ENCODE measurements around the gene COG4. TPM values are rescaled to one million over a fixed set of nuclear protein-coding genes. Genes with fewer than 3 reads are reported as not detected.

Gene COG4
- total RNA-seq, 1 donor from 2014 or later: 70.8 TPM

DNA sequence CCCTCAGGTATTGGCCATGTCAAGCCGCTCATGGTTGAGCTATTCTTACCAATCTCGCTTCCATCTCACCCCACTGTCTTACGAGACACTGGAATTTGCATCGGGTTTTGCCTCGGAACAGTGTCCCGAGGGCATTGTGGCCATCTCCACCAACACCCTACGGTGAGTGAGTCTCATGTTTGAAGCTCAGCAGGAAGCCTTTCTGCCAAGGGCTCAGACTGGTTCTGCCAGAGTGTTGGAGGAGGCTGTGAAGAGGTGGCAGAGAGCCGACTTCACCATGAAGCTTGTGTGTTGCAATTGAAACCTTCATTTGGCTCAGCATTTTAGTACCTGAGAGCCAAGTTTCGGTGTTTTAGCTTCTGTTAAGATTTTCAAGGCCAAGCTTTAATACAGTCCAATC is 38.3 kb upstream of the COG4 start:
- Mint-ChIP-seq H3K36me3 (ENCODE audit: unreplicated experiment) (no peaks in the 10 kb centered on the region), H3K27ac (ENCODE audit: unreplicated experiment) (no peak overlapping the region), H3K9me3 (ENCODE audit: unreplicated experiment) (no peaks in the 10 kb centered on the region), H3K27me3 (ENCODE audit: unreplicated experiment) (peaks cover under 1% of the 10 kb centered on the region), H3K4me1 (ENCODE audit: low read depth, unreplicated experiment) (no peaks in the 10 kb centered on the region), H3K4me3 (ENCODE audit: unreplicated experiment) (no peak overlapping the region)
- no peak for DNase-seq
- TF ChIP-seq, protein P1, sequence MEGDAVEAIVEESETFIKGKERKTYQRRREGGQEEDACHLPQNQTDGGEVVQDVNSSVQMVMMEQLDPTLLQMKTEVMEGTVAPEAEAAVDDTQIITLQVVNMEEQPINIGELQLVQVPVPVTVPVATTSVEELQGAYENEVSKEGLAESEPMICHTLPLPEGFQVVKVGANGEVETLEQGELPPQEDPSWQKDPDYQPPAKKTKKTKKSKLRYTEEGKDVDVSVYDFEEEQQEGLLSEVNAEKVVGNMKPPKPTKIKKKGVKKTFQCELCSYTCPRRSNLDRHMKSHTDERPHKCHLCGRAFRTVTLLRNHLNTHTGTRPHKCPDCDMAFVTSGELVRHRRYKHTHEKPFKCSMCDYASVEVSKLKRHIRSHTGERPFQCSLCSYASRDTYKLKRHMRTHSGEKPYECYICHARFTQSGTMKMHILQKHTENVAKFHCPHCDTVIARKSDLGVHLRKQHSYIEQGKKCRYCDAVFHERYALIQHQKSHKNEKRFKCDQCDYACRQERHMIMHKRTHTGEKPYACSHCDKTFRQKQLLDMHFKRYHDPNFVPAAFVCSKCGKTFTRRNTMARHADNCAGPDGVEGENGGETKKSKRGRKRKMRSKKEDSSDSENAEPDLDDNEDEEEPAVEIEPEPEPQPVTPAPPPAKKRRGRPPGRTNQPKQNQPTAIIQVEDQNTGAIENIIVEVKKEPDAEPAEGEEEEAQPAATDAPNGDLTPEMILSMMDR (IDR thresholded peaks at IDR 0.05; ENCODE audit: partially characterized antibody, unreplicated experiment): no peak

- Mint-ChIP-seq H3K27me3 (ENCODE audit: unreplicated experiment) (no peaks in the 10 kb centered on the region), H3K4me1 (ENCODE audit: low read depth, unreplicated experiment) (no peaks in the 10 kb centered on the region), H3K36me3 (ENCODE audit: unreplicated experiment) (no peaks in the 10 kb centered on the region), H3K27ac (ENCODE audit: unreplicated experiment) (no peak overlapping the region), H3K9me3 (ENCODE audit: unreplicated experiment) (peaks cover 3% of the 10 kb centered on the region), H3K4me3 (ENCODE audit: unreplicated experiment) (no peak overlapping the region)
- no peak for DNase-seq
- TF ChIP-seq, protein P1 (IDR thresholded peaks at IDR 0.05; ENCODE audit: partially characterized antibody, unreplicated experiment): no peak
Measured at GRCh38 chr16:70556063-70556462, 32.7 kb upstream of the COG4 start.

DNA sequence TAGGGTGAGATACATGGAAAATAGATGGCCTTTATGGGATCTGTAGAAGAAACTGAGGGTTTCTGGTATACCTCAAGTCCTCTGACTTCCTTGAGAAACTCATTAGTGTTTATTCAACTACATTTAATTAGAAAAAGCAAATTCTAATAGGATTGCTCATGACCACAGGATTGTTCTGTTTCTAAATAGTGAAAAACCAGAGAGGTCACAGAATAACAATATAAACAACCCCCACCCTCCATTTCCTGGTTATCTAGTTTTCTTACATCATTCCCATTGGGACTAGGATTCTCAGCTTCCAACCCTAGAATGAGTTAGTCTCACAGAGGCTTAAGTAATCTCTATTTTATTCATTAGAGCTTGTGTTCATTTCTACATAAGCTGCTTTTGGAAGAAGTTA is 30.3 kb upstream of the COG4 start:
- Mint-ChIP-seq H3K9me3 (ENCODE audit: unreplicated experiment) (peaks cover 3% of the 10 kb centered on the region), H3K27ac (ENCODE audit: unreplicated experiment) (no peak overlapping the region), H3K4me3 (ENCODE audit: unreplicated experiment) (no peak overlapping the region), H3K4me1 (ENCODE audit: low read depth, unreplicated experiment) (no peaks in the 10 kb centered on the region), H3K36me3 (ENCODE audit: unreplicated experiment) (no peaks in the 10 kb centered on the region), H3K27me3 (ENCODE audit: unreplicated experiment) (no peaks in the 10 kb centered on the region)
- no peak for DNase-seq
- TF ChIP-seq, protein P1 (IDR thresholded peaks at IDR 0.05; ENCODE audit: partially characterized antibody, unreplicated experiment): no peak

DNA sequence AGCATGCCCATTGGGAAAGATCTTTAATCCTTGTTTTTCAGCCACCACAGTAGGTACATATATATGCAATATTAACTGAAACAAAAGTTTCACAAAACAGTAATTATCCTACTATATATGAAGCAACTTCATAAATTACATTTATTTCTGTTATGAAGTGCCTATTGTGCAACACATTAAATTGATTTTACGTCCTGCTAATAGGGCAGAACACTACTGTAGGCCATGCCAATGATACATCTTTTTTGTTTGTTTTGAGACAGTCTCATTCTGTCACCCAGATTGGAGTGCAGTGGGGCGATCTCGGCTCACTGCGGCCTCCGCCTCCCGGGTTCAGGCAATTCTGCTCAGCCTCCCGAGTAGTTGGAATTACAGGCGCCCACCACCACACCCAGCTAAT is 29.3 kb upstream of the COG4 start:
- Mint-ChIP-seq H3K9me3 (ENCODE audit: unreplicated experiment) (peaks cover 3% of the 10 kb centered on the region), H3K36me3 (ENCODE audit: unreplicated experiment) (no peaks in the 10 kb centered on the region), H3K27ac (ENCODE audit: unreplicated experiment) (no peak overlapping the region), H3K4me1 (ENCODE audit: low read depth, unreplicated experiment) (no peaks in the 10 kb centered on the region), H3K27me3 (ENCODE audit: unreplicated experiment) (no peaks in the 10 kb centered on the region), H3K4me3 (ENCODE audit: unreplicated experiment) (no peak overlapping the region)
- TF ChIP-seq, protein P1 (IDR thresholded peaks at IDR 0.05; ENCODE audit: partially characterized antibody, unreplicated experiment): no peak
- DNase-seq: no peak

GRCh38 chr16:70551788-70552187 is 28.4 kb upstream of the COG4 start:
- H3K27ac Mint-ChIP-seq (ENCODE audit: unreplicated experiment): no peak overlapping the region
- H3K27me3 Mint-ChIP-seq (ENCODE audit: unreplicated experiment): no peaks in the 10 kb centered on the region
- H3K36me3 Mint-ChIP-seq (ENCODE audit: unreplicated experiment): no peaks in the 10 kb centered on the region
- peaks cover 3% of the 10 kb centered on the region for H3K9me3 Mint-ChIP-seq (ENCODE audit: unreplicated experiment)
- H3K4me1 Mint-ChIP-seq (ENCODE audit: low read depth, unreplicated experiment): no peaks in the 10 kb centered on the region
- TF ChIP-seq, protein P1 (IDR thresholded peaks at IDR 0.05; ENCODE audit: partially characterized antibody, unreplicated experiment): no peak
- H3K4me3 Mint-ChIP-seq (ENCODE audit: unreplicated experiment): no peak overlapping the region
- no peak for DNase-seq

All from glutamatergic neuron (in vitro differentiated cells).